ENCODE measurements around the gene VAC14. TPM values are rescaled to one million over a fixed set of nuclear protein-coding genes. Genes with fewer than 3 reads are reported as not detected.
A peak's percentile ranks its signal among the peaks of the same experiment; 100 is the strongest.

The VAC14 gene
- polyA plus RNA-seq, 1 donor: 40.3 TPM

DNA sequence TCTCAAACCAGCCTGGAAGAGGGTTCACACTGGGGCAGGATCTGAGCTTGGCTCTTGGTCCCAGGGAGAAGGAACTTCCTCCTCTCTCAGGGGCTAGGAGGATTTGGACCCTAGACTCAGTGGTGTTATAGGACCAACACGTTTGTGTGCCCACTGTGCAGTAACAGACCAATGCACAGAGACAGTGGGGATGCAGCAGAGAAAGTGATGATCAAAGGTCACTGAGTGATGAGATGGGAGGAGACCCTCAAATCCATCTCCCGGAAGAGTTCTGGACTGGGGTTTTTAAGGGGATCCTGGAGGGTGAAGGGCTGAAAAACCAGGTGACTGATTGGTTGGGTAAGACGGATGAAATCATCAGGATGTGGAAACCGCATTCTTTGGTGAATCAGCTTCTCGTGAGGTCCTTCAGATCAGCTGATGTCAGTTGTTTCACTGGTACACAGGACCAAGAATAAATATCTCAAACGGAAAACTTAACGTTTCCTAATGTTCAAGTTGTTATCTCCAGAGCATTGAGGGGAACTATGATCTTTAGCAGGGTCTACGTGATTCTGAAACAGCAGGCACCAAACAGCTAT is 3.3 kb upstream of the VAC14 start:
- Histone ChIP-seq H3K9me3 (ENCODE audit: control insufficient read depth, low read depth, low read length) (no peaks in the 10 kb centered on the region), H3K4me1 (ENCODE audit: control insufficient read depth, insufficient read depth, low read length) (peaks cover 6% of the 10 kb centered on the region), H3K4me3 (ENCODE audit: low read length) (no peak overlapping the region), H3K36me3 (ENCODE audit: control insufficient read depth, insufficient read depth, low read length) (no peaks in the 10 kb centered on the region), H3K27me3 (ENCODE audit: control insufficient read depth, insufficient read depth, low read length) (peaks cover 13% of the 10 kb centered on the region), H3K27ac (ENCODE audit: low read length) (no peak overlapping the region)
- DNase-seq: no peak
- 86% methylated on average over 1 of the region's 8 CpGs for WGBS (ENCODE audit: insufficient coverage, low lambda C conversion rate)

DNA sequence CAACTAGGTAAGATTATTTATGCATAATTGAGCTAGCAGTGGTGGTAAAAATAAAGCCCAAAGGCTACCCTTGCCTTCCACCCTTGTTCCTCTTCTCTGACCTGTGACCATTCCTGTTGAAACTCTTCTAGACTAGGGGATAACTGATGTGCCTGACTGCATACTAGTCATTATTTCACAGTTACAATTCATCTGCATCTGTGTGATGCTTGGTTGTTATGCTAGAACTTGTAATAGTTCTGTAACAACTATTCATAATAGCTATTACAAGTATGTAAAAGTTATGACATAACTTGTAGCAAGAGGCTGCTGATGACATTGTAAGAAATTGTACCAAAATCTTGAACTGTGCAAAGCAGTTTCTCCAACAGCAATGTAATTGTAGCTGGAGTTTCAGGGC is 2.4 kb upstream of the VAC14 start:
- no peaks in the 10 kb centered on the region for H3K36me3 ChIP-seq (ENCODE audit: control insufficient read depth, insufficient read depth, low read length)
- H3K27ac ChIP-seq (ENCODE audit: low read length): no peak overlapping the region
- DNase-seq: no peak
- H3K27me3 ChIP-seq (ENCODE audit: control insufficient read depth, insufficient read depth, low read length): peaks cover 9% of the 10 kb centered on the region
- H3K4me3 ChIP-seq (ENCODE audit: low read length): no peak overlapping the region
- no peaks in the 10 kb centered on the region for H3K9me3 ChIP-seq (ENCODE audit: control insufficient read depth, low read depth, low read length)
- peaks cover 6% of the 10 kb centered on the region for H3K4me1 ChIP-seq (ENCODE audit: control insufficient read depth, insufficient read depth, low read length)

DNA sequence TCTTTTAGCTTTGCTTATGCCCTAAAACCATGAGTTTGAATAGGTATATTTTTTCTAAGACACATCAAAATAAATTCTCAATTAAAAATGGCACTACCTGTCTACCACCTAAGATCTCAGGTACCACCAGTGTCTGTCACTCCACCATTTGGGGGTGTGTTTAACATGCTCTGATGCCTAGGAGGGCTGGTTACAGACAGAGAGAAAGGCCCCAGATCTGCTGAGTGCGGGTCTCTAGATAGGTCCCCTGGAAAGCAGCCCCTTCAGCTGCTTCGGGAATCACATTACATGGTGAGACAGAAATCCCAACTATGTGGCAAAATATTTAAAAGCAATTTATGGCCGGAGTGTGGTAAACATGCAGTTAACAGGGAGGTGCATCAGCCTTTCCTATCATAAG is 653 bp upstream of the VAC14 start:
- H3K4me1 ChIP-seq (ENCODE audit: control insufficient read depth, insufficient read depth, low read length): peaks cover 6% of the 10 kb centered on the region
- H3K27me3 ChIP-seq (ENCODE audit: control insufficient read depth, insufficient read depth, low read length): peaks cover 5% of the 10 kb centered on the region
- H3K27ac ChIP-seq (ENCODE audit: low read length): no peak overlapping the region
- DNase-seq: no peak
- peaks cover 8% of the 10 kb centered on the region for H3K36me3 ChIP-seq (ENCODE audit: control insufficient read depth, insufficient read depth, low read length)
- H3K9me3 ChIP-seq (ENCODE audit: control insufficient read depth, low read depth, low read length): no peaks in the 10 kb centered on the region
- no CpG with 5 or more reads among the region's 3 CpGs for WGBS (ENCODE audit: insufficient coverage, low lambda C conversion rate)
- H3K4me3 ChIP-seq (ENCODE audit: low read length): no peak overlapping the region

DNA sequence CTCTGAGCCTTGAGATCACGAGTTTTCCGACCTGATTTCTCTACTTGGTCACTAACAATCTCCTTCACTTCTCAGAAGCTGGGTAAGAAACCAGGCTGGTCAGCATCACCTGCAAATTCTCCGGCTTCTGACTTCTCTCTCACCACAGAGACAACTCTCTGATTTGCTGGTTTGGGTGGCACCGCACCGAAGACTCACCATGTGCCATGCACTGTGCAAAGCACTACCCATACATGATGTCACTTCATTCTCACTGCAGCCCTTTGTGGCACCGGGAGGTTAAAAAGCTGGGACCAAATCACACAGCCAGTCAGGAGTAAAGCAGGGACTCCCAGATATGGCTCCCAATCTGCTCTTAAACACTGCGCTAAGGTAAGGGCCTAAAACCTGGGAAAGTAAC is 647 bp downstream of the VAC14 start:
- H3K27me3 ChIP-seq (ENCODE audit: control insufficient read depth, insufficient read depth, low read length): peaks cover 5% of the 10 kb centered on the region
- peaks cover 10% of the 10 kb centered on the region for H3K36me3 ChIP-seq (ENCODE audit: control insufficient read depth, insufficient read depth, low read length)
- no peaks in the 10 kb centered on the region for H3K9me3 ChIP-seq (ENCODE audit: control insufficient read depth, low read depth, low read length)
- H3K4me3 ChIP-seq (ENCODE audit: low read length): peak overlapping the region; percentile 85
- H3K4me1 ChIP-seq (ENCODE audit: control insufficient read depth, insufficient read depth, low read length): peaks cover 6% of the 10 kb centered on the region
- DNase-seq: peak in 1 of 2 donors; percentile 16
- peak overlapping the region; percentile 9 for H3K27ac ChIP-seq (ENCODE audit: low read length)
- WGBS (ENCODE audit: insufficient coverage, low lambda C conversion rate): 8% methylated on average over 2 of the region's 7 CpGs

DNA sequence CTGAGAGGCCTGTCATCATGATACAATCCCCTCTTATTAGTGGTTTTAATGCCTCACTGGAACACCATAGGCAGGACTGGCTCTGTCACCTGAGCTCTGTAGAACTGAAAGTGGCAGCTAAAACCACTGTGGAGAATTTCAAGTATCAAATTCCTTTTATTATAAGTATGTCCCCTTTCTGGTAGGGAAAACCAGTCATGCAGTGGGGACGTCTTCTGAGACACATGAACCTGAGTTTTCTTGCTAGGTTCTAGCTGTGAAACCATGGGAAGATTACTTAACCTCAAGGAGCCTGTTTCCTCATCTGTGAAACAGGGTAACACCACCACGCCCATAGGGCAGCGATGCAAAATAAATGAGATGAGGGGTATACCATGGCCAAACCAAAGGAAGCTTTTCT is 4.7 kb downstream of the VAC14 start:
- Histone ChIP-seq H3K36me3 (ENCODE audit: control insufficient read depth, insufficient read depth, low read length) (peaks cover 10% of the 10 kb centered on the region), H3K27me3 (ENCODE audit: control insufficient read depth, insufficient read depth, low read length) (no peaks in the 10 kb centered on the region), H3K4me1 (ENCODE audit: control insufficient read depth, insufficient read depth, low read length) (peaks cover 4% of the 10 kb centered on the region), H3K4me3 (ENCODE audit: low read length) (no peak overlapping the region), H3K27ac (ENCODE audit: low read length) (no peak overlapping the region), H3K9me3 (ENCODE audit: control insufficient read depth, low read depth, low read length) (no peaks in the 10 kb centered on the region)
- 100% methylated on average over 1 of the region's 3 CpGs for whole genome bisulfite sequencing (ENCODE audit: insufficient coverage, low lambda C conversion rate)
- DNase-seq: no peak

DNA sequence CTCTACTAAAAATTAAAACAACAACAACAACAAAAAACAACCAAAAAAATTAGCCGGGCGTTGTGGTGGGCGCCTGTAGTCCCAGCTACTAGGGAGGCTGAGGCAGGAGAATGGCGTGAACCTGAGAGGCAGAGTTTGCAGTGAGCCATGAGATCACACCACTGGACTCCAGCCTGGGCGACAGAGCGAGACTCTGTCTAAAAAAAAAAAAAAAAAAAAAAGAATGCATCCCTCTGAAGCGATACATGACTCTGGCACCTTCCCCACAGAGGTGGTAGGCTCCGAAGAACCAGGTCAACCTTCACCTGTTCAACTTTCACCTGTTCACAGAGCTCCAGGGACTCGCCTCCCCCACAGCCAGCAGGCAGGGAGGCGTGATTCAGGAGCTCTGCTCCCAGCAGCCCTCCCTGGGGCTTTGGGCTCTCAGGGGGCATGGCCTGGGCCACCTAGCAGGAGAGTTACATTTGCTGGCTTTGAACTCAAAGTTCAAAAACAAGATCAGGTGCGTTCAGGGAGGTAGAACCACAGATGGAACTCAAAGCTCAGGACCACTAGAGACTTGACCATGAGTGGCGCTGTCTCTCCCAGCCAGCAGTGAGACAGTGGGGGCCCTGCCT is 5.6 kb downstream of the VAC14 start:
- Histone ChIP-seq H3K27me3 (ENCODE audit: control insufficient read depth, insufficient read depth, low read length) (no peaks in the 10 kb centered on the region), H3K4me1 (ENCODE audit: control insufficient read depth, insufficient read depth, low read length) (peaks cover 4% of the 10 kb centered on the region), H3K9me3 (ENCODE audit: control insufficient read depth, low read depth, low read length) (no peaks in the 10 kb centered on the region), H3K36me3 (ENCODE audit: control insufficient read depth, insufficient read depth, low read length) (peaks cover 10% of the 10 kb centered on the region), H3K27ac (ENCODE audit: low read length) (no peak overlapping the region), H3K4me3 (ENCODE audit: low read length) (no peak overlapping the region)
- no peak for DNase-seq
- no CpG with 5 or more reads among the region's 12 CpGs for WGBS (ENCODE audit: insufficient coverage, low lambda C conversion rate)

DNA sequence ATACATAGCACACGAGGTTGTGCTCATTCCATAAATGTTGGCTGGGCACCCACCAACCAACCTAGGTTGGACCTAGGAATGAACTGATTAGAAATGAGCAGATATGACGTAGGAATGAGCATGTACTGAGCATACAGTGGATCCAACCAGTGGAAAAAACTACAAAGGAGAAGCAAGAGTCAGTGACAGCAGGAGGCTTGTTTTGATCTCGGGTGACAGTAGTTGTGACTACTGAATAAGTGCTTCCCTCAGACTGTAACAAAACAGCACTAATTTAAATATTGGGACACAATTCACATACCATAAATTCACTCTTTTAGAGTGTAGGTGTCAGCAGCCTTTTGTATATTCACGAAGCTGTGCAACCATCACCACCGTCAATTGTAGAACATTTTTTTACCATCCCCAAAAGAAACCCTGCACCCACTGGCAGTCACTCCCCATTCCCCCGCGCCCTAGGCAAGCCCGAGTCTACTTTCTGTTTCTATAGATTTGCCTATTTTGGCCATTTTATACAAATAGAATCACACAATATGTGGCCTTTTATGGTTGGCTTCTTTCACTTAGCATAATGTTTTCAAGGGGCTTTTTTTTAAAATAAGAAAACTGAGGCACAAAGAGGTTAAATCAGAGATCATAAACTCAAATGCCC is 7.0 kb downstream of the VAC14 start:
- no peak overlapping the region for H3K27ac ChIP-seq (ENCODE audit: low read length)
- H3K4me1 ChIP-seq (ENCODE audit: control insufficient read depth, insufficient read depth, low read length): no peaks in the 10 kb centered on the region
- no peak for DNase-seq
- H3K4me3 ChIP-seq (ENCODE audit: low read length): no peak overlapping the region
- H3K9me3 ChIP-seq (ENCODE audit: control insufficient read depth, low read depth, low read length): no peaks in the 10 kb centered on the region
- H3K36me3 ChIP-seq (ENCODE audit: control insufficient read depth, insufficient read depth, low read length): peaks cover 11% of the 10 kb centered on the region
- WGBS (ENCODE audit: insufficient coverage, low lambda C conversion rate): 100% methylated on average over 1 of the region's 8 CpGs
- H3K27me3 ChIP-seq (ENCODE audit: control insufficient read depth, insufficient read depth, low read length): no peaks in the 10 kb centered on the region

DNA sequence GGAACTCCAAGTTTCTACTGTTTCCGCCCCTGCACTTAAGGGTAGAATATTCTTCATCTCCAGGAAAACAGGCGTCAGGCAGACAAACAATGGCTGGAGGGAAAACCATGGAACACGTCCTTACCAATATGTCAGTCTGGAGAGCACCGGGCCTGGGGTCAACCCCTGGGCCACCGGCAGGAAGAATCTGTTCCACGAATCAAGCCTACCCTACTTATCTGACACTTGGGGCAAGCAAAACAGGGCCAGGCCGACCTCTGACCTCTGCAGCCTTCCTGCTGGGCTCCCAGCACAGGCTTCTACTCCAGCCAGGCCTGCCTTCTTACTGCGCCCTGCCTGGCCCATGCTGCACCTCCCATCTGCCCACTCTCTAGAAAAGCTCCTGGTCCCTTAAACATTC is 10.1 kb downstream of the VAC14 start:
- H3K4me1 ChIP-seq (ENCODE audit: control insufficient read depth, insufficient read depth, low read length): no peaks in the 10 kb centered on the region
- no peak for DNase-seq
- H3K27me3 ChIP-seq (ENCODE audit: control insufficient read depth, insufficient read depth, low read length): no peaks in the 10 kb centered on the region
- H3K36me3 ChIP-seq (ENCODE audit: control insufficient read depth, insufficient read depth, low read length): peaks cover 14% of the 10 kb centered on the region
- H3K9me3 ChIP-seq (ENCODE audit: control insufficient read depth, low read depth, low read length): no peaks in the 10 kb centered on the region
- no peak overlapping the region for H3K27ac ChIP-seq (ENCODE audit: low read length)
- WGBS (ENCODE audit: insufficient coverage, low lambda C conversion rate): no CpG with 5 or more reads among the region's 8 CpGs
- H3K4me3 ChIP-seq (ENCODE audit: low read length): no peak overlapping the region

DNA sequence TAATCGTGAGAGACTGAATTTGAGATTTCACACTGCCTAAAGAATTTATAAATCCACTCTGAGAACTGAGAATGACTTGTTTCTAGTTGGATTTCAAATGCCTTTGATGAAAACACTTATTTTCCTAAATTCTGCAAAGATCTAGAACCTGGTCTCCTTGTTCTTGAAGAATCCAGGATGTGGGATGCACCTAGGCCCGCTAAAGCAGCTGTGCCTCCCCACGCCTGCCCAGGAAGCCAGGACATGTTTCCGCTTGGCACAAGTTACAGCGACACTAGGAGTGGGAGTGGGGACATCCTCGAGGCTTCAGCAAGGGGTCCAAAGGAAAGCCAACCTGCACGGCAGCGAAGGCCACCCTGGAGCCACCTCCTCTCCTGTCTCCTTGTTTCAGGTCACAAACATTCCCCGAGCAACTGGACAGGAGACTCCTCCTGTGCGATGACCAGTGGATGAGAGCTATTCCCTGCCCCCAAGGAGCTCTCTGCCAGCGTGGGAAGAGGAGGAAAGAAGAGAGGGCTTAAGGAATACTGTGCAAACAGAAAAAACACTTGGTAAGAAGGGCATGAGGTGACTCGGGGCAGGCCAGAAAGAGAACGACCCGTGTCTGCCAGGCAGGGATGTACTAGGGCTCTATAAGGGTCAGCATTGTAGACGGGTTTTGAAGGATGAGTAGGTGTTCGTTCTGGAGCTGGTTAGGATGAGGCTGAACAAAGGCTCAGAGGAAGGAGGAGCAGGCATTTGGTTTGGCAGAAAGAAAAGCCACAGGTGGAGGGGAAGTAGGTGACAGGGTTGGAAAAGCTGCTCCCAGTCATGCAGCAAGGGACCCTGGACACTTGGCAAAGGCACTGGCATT is 11.1 kb downstream of the VAC14 start:
- H3K27ac ChIP-seq (ENCODE audit: low read length): no peak overlapping the region
- 85% methylated on average over 6 of the region's 16 CpGs for WGBS (ENCODE audit: insufficient coverage, low lambda C conversion rate)
- H3K9me3 ChIP-seq (ENCODE audit: control insufficient read depth, low read depth, low read length): no peaks in the 10 kb centered on the region
- H3K36me3 ChIP-seq (ENCODE audit: control insufficient read depth, insufficient read depth, low read length): peaks cover 22% of the 10 kb centered on the region
- no peak for DNase-seq
- H3K4me3 ChIP-seq (ENCODE audit: low read length): no peak overlapping the region
- no peaks in the 10 kb centered on the region for H3K4me1 ChIP-seq (ENCODE audit: control insufficient read depth, insufficient read depth, low read length)
- H3K27me3 ChIP-seq (ENCODE audit: control insufficient read depth, insufficient read depth, low read length): no peaks in the 10 kb centered on the region
